WTC11 (cell line): ENCODE measurements around the gene LSM5. TPM values are rescaled to one million over a fixed set of nuclear protein-coding genes. Genes with fewer than 3 reads are reported as not detected.

Source experiments
- ATAC-seq: fragments of 200-7000 bp; cut with Tn5 transposase; 2 replicates; pipeline ENCODE4 v1.10.0; 2021; ENCODE audit warnings: mild to moderate bottlenecking, moderate library complexity
- CTCF ChIA-PET: fragments of 300-600 bp; sonication (Branson Sonifier 250); formaldehyde crosslinking; loops from one replicate; lab custom pipeline; 2021; ENCODE audit warnings: antibody characterized with exemption; lab: Charles Lee
- POLR2A ChIA-PET: fragments of 350-600 bp; sonication (Branson Sonifier 250); formaldehyde crosslinking; loops from one replicate; lab custom pipeline; 2021; ENCODE audit warnings: antibody characterized with exemption; lab: Charles Lee
- DNase-seq: peaks from one replicate; pipeline ENCODE4 v3.0.0; 2021; ENCODE audit warnings: low spot score
- H3K27ac Mint-ChIP-seq: 2 replicates; pipeline ENCODE4 v1.8.0; 2021; ENCODE audit warnings: mixed read lengths
- H3K27me3 Mint-ChIP-seq: 2 replicates; pipeline ENCODE4 v1.8.0; 2021; ENCODE audit warnings: low read depth, mild to moderate bottlenecking, moderate library complexity, mixed read lengths
- H3K36me3 Mint-ChIP-seq: 2 replicates; pipeline ENCODE4 v1.8.0; 2021; ENCODE audit warnings: mixed read lengths
- H3K4me1 Mint-ChIP-seq: 2 replicates; pipeline ENCODE4 v1.8.0; 2022; ENCODE audit warnings: mixed read lengths
- H3K4me3 Mint-ChIP-seq: 2 replicates; pipeline ENCODE4 v1.8.0; 2021; ENCODE audit warnings: mild to moderate bottlenecking, moderate library complexity, mixed read lengths
- H3K9me3 Mint-ChIP-seq: 2 replicates; pipeline ENCODE4 v1.8.0; 2021; ENCODE audit warnings: mixed read lengths
- AFF4 ChIP-seq: sonication (generic); formaldehyde crosslinking; IDR thresholded peaks from 2 replicates; pipeline ENCODE4 v1.8.1; 2023; ENCODE audit warnings: mild to moderate bottlenecking, missing genetic modification reagents, borderline replicate concordance
- ATF3 ChIP-seq: sonication (generic); formaldehyde crosslinking; conservative IDR thresholded peaks from 2 replicates; pipeline ENCODE4 v1.8.1; 2022; ENCODE audit warnings: mild to moderate bottlenecking, missing genetic modification reagents
- ATF6 ChIP-seq: sonication (generic); formaldehyde crosslinking; IDR thresholded peaks from 2 replicates; pipeline ENCODE4 v1.8.1; 2023; ENCODE audit warnings: mild to moderate bottlenecking, missing genetic modification reagents
- EMX1 ChIP-seq: fragments of 250-450 bp; sonication (Bioruptor Pico); IDR thresholded peaks from 2 replicates; pipeline ENCODE4 v1.8.0; 2021; ENCODE audit warnings: mild to moderate bottlenecking
- ESRRA ChIP-seq: sonication (generic); formaldehyde crosslinking; IDR thresholded peaks from 2 replicates; pipeline ENCODE4 v1.8.1; 2022; ENCODE audit warnings: mild to moderate bottlenecking, missing genetic modification reagents, borderline replicate concordance
- GABPB1 ChIP-seq: sonication (generic); formaldehyde crosslinking; IDR thresholded peaks from 2 replicates; pipeline ENCODE4 v1.8.1; 2023; ENCODE audit warnings: mild to moderate bottlenecking, missing genetic modification reagents
- NFE2L1 ChIP-seq: sonication (generic); formaldehyde crosslinking; IDR thresholded peaks from 2 replicates; pipeline ENCODE4 v1.8.1; 2023; ENCODE audit warnings: missing genetic modification reagents
- RORB ChIP-seq: fragments of 250-450 bp; sonication (Bioruptor Pico); IDR thresholded peaks from 2 replicates; pipeline ENCODE4 v1.9.0; 2021; ENCODE audit warnings: mild to moderate bottlenecking
- TEAD1 ChIP-seq: sonication (generic); formaldehyde crosslinking; IDR thresholded peaks from 2 replicates; pipeline ENCODE4 v1.8.0; 2022; ENCODE audit warnings: mild to moderate bottlenecking, missing genetic modification reagents
- USF2 ChIP-seq: sonication (generic); formaldehyde crosslinking; IDR thresholded peaks from 2 replicates; pipeline ENCODE4 v1.8.1; 2023; ENCODE audit warnings: mild to moderate bottlenecking, missing genetic modification reagents, moderate library complexity
- ZNF317 ChIP-seq: sonication (generic); formaldehyde crosslinking; IDR thresholded peaks from 2 replicates; pipeline ENCODE4 v1.8.1; 2023; ENCODE audit warnings: low read depth, mild to moderate bottlenecking, moderate library complexity, missing genetic modification reagents, borderline replicate concordance
- ZNF532 ChIP-seq: fragments of 250-450 bp; sonication (Bioruptor Pico); IDR thresholded peaks from 2 replicates; pipeline ENCODE4 v1.9.0; 2021; ENCODE audit warnings: mild to moderate bottlenecking, borderline replicate concordance
- ZNF671 ChIP-seq: fragments of 250-450 bp; sonication (Bioruptor Pico); IDR thresholded peaks from 2 replicates; pipeline ENCODE4 v1.8.0; 2021; ENCODE audit warnings: mild to moderate bottlenecking
- total RNA-seq: library from RNA; stranded (reverse); gene quantifications from 3 replicates; pipeline ENCODE4 v1.2.3, GENCODE V29; 2021

The LSM5 gene
- total RNA-seq, 1 experiment from 2014 or later = 89.5 TPM

- Mint-ChIP-seq H3K27ac (no peak overlapping the region), H3K36me3 (no peaks in the 10 kb centered on the region), H3K4me3 (no peak overlapping the region), H3K4me1 (no peaks in the 10 kb centered on the region), H3K9me3 (peaks cover 1% of the 10 kb centered on the region; the same call in 1 of the 2 replicates)
- POLR2A ChIA-PET = no interaction called here
- ATAC-seq = no peak
- no peak for DNase-seq
- TF ChIP-seq ZNF671 (CRISPR knock-in tag) = no peak
- TF ChIP-seq TEAD1 (CRISPR knock-in tag) = no peak
- no peak for TF ChIP-seq ZNF317 (CRISPR knock-in tag)
- TF ChIP-seq ESRRA (CRISPR knock-in tag) = no peak
- no peak for TF ChIP-seq NFE2L1 (CRISPR knock-in tag)
- TF ChIP-seq EMX1 (CRISPR knock-in tag) = no peak
- no peak for TF ChIP-seq AFF4 (CRISPR knock-in tag)
- no peak for TF ChIP-seq USF2 (CRISPR knock-in tag)
- TF ChIP-seq ZNF532 (CRISPR knock-in tag) = no peak
- TF ChIP-seq ATF6 (CRISPR knock-in tag) = no peak
- no peak for TF ChIP-seq GABPB1
- no peak for TF ChIP-seq RORB (CRISPR knock-in tag)
- TF ChIP-seq ATF3 (CRISPR knock-in tag) = no peak
- TF ChIP-seq, all 79 proteins: peak for 0
- CTCF ChIA-PET = no interaction called here
- no peaks in the 10 kb centered on the region; the same call in 1 of the 2 replicates for H3K27me3 Mint-ChIP-seq
Observed at GRCh38 chr7:32476816-32477648, 13.1 kb downstream of the LSM5 start.
